Measurements from ENCODE around the gene DEGS2. TPM values are rescaled to one million over a fixed set of nuclear protein-coding genes. Genes with fewer than 3 reads are reported as not detected.

Gene DEGS2
- total and polyA plus RNA-seq, 2 of the 13 experiments (the other 11 are each of a cell fraction or from before 2014, with no cell fraction given) = 0.09 TPM

- TF ChIP-seq ZNF17 (CRISPR knock-in tag; IDR thresholded peaks at IDR 0.05) = no peak
- peak; percentile 81; the same call in 1 of the 2 replicates for TF ChIP-seq ZNF263 (CRISPR knock-in tag; IDR thresholded peaks at IDR 0.05)
- TF ChIP-seq ZNF556 (CRISPR knock-in tag; IDR thresholded peaks at IDR 0.05; ENCODE audit: borderline replicate concordance) = peak; percentile 59; the same call in 1 of the 2 replicates
- TF ChIP-seq POLR2G (IDR thresholded peaks at IDR 0.05; ENCODE audit: low read depth, low read length) = peak; percentile 90
- peak in 1 of 2 experiments; percentile 87; a peak in 3 of 4 replicates for TF ChIP-seq POLR2A (IDR thresholded peaks at IDR 0.05; ENCODE audit: insufficient read depth in 1 of 2, low read depth in 2 of 2, low read length in 2 of 2)
- peak; percentile 88; the same call in 1 of the 2 replicates for TF ChIP-seq ZNF224 (CRISPR knock-in tag; IDR thresholded peaks at IDR 0.05)
- peak; percentile 75; the same call in 1 of the 2 replicates for TF ChIP-seq ZBTB20 (CRISPR knock-in tag; IDR thresholded peaks at IDR 0.05; ENCODE audit: borderline replicate concordance, low read depth)
- TF ChIP-seq ZFP37 (CRISPR knock-in tag; IDR thresholded peaks at IDR 0.05; ENCODE audit: borderline replicate concordance) = no peak
- TF ChIP-seq GABPB1 (CRISPR knock-in tag; IDR thresholded peaks at IDR 0.05) = peak; percentile 79; the same call in 1 of the 2 replicates
- TF ChIP-seq, protein P1, sequence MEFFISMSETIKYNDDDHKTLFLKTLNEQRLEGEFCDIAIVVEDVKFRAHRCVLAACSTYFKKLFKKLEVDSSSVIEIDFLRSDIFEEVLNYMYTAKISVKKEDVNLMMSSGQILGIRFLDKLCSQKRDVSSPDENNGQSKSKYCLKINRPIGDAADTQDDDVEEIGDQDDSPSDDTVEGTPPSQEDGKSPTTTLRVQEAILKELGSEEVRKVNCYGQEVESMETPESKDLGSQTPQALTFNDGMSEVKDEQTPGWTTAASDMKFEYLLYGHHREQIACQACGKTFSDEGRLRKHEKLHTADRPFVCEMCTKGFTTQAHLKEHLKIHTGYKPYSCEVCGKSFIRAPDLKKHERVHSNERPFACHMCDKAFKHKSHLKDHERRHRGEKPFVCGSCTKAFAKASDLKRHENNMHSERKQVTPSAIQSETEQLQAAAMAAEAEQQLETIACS (CRISPR knock-in tag; IDR thresholded peaks at IDR 0.05) = no peak; the same call in 1 of the 2 replicates
- no peak for TF ChIP-seq GTF3A (CRISPR knock-in tag; conservative IDR thresholded peaks at IDR 0.05)
- TF ChIP-seq ZNF10 (CRISPR knock-in tag; IDR thresholded peaks at IDR 0.05; ENCODE audit: borderline replicate concordance, low read depth) = no peak
- 0 out of 2 replicates have a peak, but pooled peaks have one; percentile 16 for TF ChIP-seq CHCHD3 (CRISPR knock-in tag; IDR thresholded peaks at IDR 0.05)
- no peak for TF ChIP-seq TIGD3 (CRISPR knock-in tag; IDR thresholded peaks at IDR 0.05; ENCODE audit: borderline replicate concordance)
- TF ChIP-seq ZNF678 (CRISPR knock-in tag; IDR thresholded peaks at IDR 0.05) = 0 out of 2 replicates have a peak, but pooled peaks have one; percentile 54
- TF ChIP-seq AHDC1 (CRISPR knock-in tag; IDR thresholded peaks at IDR 0.05; ENCODE audit: borderline replicate concordance) = peak; percentile 56; the same call in 1 of the 2 replicates
- no peak for TF ChIP-seq GLMP (CRISPR knock-in tag; IDR thresholded peaks at IDR 0.05; ENCODE audit: borderline replicate concordance)
Measured at GRCh38 chr14:100144996-100145646, 14.3 kb downstream of the DEGS2 start (continued).

Measured in HepG2 (cell line).